GM18858 (cell line): Measurements from ENCODE around the gene NT5C.
"Not testable (repeated sequence)": the region's sequence is repeated elsewhere in the genome, so short reads cannot be mapped to it uniquely, and the experiment has no call there.

Experiments used
- ATAC-seq: cut with Tn5 transposase; IDR thresholded peaks from one replicate; pipeline ENCODE4 v1.9.1; 2021; ENCODE audit not compliant: unreplicated experiment

Gene NT5C

DNA sequence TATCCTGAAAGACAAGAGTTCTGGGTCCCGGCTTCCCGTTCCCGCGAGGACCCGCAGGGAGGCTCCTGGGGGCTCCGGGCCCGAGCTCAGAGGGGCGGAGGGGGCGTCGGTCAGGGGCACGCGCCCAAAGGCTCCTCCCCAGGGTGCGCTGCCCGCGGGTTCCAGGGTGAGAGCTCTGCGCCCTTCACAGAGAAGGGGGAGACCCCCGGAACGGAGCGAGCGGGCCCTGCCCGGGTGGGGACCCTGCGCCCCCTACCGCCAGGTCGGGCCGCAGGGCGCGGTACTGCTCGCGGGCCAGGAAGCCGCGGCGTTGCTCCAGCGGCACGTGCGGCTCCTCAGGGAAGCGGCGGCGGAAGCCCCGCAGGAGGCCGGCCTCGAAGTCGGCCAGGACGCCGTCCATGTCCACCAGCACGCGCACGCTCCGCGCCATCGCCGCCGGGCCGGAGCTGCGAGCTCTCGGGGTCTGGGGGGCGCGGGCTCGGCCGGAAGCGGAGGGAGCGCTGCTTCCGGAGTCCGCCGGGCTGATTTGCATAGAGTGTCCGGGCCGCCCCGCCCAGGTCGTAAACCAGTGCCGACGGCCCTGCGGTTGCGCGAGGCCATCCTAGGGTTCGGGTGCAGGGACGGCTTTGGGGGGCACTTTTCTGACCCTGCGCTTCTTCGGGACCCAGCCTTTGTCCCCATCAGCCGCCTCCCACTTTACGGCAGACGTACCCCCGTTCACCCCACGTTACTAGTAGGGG is at the start of gene NT5C:
Gene NT5C (minus strand): TSS at position 465 of the 740 bp plus-strand sequence. CDS start 35 bp downstream, at position 430.
- ATAC-seq = peak; percentile 69

DNA sequence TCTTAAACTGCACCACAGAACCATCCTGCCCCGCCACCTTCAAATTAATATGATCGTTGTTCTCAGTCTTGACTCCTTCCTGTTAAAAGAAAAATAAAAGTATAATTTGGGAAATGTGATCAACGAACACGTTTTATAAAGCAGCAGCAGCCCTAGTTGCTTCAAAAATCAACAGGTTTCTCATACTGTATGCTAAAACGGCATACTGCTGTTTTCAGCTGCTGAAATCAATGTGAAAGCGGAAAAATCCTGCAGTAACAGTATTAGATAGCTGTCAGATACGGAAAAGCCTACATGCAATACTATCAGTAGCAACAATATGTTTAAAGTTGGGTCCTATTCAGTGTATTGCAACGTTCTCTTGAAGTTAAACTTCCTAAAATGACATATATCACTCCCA is 49.6 kb upstream of the NT5C start:
- ATAC-seq = no peak

DNA sequence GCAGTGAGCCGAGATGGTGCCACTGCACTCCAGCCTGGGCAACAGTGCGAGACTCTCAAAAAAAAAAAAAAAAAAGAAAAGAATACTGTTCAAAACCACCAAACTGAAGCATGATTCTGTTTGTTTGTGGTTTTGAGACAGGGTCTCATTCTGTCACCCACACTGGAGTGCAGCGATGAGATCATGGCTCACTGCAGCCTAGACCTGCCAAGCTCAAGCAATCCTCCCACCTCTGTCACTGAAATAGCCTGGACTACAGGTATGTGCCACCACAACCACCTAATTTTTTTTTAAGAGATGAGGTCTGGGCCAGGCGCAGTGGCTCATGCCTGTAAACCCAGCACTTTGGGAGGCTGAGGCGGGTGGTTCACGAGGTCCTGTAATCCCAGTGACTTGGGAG is 46.9 kb upstream of the NT5C start:
- no peak for ATAC-seq

DNA sequence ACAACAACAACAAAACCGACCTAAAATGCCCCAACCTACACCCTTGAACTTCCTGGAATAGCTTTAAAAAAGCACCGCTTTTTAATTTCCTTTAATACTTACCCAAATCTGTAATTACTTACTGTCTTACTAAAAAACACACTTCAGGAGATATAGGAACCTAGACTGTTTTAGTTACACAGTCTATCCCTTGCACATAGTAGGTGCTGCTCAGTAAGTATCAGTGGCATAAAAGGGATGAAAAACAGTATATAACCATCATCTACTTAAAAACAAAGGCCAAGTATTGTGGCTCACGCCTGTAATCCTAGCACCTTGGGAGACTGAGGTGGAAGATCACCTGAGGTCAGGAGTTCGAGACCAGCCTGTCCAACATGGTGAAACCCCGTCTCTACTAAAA is 45.1 kb upstream of the NT5C start:
- no peak for ATAC-seq

DNA sequence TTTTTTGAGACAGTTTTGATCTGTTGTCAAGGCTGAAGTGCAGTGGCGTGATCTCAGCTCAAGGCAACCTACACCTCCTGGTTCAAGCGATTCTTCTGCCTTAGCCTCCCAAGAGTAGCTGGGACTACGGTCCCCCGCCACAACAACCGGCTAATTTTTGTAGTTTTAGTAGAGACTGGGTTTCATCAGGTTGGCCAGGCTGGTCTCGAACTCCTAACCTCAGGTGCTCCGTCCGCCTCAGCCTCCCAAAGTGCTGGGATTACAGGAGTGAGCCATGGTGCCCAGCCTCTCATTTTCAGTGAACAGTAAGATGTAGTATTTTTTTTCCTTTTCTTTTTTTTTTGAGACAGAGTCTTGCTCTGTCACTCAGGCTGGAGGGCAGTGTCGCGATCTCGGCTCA is 43.5 kb upstream of the NT5C start:
- no peak for ATAC-seq

DNA sequence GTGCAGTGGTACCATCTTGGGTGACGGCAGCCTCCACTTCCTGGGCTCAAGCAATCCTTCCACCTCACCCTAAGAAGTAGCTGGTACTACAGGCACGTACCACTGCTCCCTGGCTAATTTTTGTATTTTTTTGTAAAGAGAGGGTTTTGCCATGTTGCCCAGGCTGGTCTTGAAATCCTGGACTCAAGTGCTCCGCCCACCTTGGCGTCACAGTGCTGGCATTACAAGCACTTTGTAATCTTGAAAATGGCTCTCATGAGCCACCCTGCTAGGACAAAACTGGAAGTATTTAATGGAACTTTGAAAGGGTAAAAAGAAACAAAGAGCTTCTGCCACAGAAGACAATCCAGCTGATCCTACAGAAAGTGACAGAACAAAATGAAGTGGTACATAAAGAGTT is 42.0 kb upstream of the NT5C start:
- no peak for ATAC-seq

DNA sequence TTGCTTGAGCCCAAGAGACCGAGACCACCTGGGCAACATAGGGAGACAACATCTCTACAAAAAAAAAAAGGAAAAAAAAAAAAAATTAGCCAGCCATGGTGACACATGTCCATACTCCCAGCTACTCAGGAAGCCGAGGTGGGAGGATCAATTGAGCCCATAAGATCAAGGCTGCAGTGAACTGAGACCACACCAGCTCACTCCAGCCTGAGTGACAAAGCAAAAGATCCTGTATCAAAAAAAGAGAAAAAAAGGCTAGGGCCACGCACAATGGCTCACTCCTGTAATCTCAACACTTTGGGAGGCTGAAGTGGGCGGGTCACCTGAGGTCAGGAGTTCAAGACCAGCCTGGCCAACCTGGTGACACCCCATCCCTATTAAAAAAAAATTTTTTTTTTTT is 37.5 kb upstream of the NT5C start:
- no peak for ATAC-seq

DNA sequence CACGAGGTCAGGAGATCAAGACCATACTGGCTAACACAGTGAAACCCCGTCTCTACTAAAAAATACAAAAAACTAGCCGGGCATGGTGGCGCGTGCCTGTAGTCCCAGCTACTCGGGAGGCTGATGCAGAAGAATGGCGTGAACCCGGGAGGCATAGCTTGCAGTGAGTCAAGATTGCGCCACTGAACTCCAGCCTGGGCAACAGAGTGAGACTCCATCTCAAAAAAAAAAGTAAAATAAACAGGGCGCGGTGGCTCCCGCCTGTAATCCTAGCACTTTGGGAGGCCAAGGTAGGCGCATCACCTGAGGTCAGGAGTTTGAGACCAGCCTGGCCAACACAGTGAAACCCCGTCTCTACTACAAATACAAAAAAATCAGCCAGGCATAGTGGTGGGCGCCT is 33.1 kb upstream of the NT5C start:
- ATAC-seq = not testable (repeated sequence)

DNA sequence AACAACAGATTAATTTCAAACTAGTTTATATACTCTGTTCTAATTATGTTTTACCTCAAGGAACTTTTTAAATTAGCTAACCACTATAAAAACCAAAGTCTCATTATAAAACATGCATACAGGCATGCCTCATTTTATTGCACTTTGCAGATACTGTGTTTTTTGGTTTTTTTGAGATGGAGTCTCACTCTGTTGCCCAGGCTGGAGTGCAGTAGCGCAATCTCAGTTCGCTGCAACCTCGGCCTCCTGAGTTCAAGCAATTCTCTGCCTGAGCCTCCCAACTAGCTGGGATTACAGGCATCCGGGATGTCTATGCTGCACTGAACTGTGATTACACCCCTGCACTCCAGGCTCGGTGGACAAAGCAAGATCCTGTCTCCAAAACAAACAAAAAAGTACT is 31.5 kb upstream of the NT5C start:
- no peak for ATAC-seq

DNA sequence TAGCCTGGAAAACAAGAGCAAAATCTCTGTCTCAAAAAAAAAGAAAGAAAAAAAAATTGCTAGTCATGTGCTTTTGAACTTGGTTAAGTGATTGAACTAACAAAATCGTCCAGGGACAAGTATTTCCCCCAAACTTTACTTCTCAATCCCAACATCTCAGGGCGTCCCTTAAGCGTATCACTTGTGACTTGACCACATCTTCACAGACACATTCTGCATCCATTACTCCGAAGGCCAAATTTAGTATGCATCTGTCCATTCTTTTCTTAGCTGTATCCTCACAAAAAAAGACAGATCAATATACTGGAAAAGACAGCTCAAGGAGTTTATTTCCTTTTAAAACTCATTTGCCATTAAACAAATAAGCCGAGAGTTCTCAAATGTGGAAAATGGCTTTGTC is 28.7 kb upstream of the NT5C start:
- no peak for ATAC-seq

DNA sequence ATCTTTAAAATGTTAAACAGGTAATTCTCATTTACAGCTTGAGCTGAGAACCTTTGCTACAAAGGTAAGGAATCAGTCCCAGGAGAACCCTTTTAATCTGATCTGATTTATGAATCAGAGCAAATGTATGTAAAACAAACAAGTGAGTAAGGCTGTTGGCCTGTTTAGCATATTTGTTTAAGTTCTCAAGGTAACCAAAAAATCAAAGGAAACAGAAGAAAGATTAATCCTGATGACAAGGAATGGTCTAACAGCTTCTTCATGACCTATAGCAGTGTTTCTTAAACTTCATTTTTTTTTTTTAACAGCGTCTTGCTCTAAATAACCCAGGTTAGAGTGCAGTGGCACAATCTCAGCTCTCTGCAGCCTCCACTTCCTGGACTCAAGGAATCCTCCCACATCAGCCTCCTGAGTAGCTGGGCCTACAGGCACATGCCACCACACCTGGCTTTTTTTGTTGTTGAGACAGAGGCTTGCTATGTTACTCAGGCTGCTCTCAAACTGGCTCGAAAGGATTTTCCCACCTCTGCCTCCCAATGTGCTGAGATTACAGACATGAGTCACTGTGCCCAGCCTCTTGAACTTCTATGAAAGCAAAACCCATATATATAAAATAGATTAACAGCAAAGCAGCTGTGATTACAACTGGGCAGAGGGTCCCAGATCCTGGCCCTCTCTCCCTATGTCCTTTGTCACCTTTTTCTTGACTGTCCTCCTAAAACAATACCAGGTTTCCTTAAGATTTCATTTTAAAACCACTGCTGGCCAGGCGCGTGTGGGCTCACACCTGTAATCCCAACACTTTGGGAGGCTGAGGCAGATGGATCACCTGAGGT is 27.9 kb upstream of the NT5C start:
- no peak for ATAC-seq

DNA sequence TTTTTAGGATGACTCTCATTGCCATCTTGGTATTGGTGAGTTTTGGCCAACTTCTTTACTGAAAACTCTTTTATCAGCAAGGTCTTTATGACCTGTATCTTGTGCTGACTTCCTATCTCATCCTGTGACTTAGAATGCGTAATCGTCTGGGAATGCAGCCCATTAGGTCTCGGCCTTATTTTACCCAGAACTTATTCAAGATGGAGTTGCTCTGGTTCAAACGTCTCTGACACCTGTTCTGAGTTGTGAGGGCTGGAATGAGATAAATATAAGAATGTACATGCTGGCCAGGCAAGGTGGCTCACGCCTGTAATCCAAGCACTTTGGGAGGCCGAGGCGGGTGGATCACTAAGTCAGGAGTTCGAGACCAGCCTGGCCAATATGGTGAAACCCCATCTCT is 26.9 kb upstream of the NT5C start:
- ATAC-seq = not testable (repeated sequence)

DNA sequence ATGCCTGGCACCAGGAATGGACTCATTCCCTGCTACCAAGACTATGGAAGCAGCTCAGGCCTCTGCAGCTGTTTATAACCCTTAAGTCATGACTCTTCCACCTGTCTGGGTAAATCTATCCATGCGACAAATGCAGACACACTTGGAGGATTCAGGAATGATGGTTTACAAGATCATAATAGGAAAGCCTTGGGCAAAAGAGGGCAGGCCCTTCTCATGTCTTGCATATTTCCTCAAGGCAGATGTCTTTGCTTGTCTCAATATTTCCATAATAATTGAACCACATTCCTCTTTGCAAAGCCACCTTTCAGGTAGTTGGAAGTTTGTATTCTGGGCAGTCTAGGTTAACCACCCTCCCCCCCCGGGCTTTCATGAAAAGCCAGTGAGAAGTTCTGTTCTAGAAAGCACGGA is 23.7 kb upstream of the NT5C start:
- ATAC-seq = no peak

DNA sequence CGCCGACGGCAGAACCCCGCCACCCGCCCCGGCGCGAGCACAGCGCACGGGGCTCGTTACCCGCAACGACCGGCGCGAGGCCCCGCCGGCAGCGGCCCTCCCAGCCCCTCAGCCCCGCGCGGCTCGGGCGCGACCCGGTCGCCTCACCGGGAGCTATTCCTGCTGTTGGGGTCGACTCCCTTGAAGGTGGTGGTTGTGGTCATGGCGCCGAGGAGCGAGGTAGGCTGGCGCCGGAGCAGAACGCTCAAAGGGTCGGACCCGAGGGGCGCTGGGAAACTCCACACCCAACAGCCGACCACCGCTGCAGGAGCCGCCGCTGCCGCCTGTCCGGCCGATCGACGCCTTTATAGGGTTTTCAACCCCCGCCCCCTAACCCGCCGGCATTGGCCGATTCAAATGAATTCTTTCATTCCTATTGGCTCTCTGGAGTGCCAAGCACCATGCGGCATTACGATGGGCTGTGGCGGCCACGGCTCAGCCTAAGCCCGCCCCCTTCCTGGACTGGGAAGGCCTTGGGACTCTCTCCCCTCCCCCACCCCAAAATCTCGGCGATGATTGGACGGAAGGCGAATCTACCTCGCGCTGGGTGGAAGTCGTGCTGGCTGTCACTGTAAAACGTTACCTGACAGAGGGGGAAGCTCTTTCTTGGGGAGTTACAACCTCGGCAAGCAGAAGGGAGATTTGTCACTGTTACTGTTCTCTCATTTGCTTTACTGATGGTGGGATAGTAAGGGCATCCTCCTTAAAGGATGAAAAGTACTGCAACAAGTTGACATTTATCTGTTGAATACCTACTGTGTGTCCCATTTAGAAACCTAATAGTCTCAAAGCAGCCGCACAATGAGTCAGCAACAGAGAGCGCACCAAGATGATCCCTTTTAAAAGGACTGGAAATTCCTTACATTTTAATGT is 22.9 kb upstream of the NT5C start, which contains the start of gene JPT1:
Gene JPT1 (minus strand): TSS at position 318 of the 912 bp plus-strand sequence. CDS start 115 bp downstream, at position 203.
- ATAC-seq = peak; percentile 87

DNA sequence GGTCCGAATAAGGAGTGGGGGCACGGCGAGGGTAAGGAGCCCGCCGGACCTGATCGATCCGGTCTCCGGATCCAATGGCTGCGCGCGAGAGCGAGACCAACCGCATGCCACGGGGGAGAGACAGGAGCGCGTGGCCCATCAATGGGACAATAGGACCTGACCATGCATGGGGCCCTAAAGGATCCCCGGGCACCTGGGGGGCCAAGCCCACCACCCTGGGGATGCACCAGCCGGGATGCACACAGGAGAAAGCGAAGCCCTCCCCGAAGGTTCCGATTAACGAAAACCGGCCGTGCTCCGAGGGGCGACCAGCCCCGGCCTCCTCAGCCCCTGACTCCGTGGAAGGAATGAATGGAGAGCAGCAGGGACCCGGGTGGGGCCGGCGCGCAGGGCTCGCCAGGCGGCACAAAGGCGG is 22.2 kb upstream of the NT5C start:
- ATAC-seq = peak; percentile 2

DNA sequence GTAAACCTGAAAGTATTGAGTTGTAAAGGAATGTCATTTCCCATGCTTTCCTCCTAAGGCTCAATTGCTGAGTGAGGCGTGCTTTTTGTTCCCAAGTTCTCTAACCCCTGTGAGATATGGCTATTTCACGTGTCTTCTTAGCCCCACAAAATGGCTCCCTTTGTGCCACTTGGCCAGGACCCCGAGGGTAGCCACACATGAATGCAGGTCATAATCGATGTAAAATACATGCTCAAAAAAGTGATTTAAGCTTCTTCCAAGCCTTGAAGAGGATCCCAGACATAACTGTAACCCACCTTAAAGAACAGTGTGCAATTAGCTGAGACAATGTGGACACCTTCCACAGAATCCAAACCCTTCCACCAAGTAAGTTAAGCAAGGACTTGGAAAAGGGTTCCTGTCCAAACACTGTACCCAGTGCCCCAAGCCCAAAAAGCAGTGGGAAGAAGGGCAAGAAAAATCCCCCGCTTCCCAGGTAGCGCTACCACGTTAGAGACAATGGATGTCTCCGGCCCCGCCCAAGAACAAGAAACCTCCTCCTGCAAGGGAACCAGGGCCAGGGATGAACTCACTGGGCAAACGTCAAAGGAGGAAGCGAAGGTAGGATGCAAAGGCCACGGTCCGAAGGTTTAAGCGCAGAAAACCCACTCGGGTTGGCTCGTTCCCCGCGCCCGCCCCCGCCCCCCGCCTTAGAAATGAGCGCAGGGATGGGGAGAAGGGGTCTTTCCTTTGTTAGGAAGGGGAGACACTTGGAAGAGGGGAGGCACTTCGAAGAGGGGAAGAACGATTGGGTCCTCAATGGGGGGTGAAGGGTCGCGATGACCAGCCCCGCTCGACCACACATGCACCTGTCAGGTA is 21.6 kb upstream of the NT5C start:
- ATAC-seq = no peak

DNA sequence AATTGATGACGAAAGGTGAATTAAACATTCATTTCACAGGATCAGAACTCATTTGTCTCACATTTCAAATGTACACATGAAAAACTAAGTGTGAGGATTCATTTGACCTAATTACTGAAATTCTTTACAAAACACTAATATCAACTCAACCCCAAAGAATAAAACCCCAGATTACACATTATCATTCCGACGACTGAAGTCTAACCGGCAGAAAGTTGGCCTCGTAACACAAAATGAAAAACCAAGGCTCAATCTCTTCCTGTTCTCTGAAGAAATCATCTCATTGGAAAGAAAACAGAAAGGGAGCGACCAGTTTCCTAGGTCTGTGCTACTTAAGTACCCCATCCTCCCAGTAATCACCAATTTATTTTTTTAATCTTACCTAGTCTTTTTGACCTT is 21.0 kb upstream of the NT5C start:
- ATAC-seq = no peak

DNA sequence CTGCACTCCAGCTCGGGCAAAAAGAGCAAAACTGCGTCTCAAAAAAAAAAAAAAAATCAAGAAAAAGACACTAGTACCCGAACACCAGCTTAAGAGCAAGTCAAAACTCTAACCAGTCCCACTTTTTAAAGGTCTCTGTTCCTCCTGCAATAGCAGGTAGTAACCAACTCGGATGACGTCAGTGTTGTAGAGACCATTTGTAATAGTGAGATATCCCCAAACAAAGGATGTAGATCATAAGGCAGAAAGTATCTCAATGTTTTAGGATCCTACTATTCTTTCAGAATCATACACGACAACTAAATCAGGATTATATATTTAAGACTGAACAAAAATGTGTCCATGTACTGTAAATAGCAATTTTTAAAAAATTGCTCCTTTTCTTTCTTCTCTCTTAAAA is 20.4 kb upstream of the NT5C start:
- no peak for ATAC-seq

DNA sequence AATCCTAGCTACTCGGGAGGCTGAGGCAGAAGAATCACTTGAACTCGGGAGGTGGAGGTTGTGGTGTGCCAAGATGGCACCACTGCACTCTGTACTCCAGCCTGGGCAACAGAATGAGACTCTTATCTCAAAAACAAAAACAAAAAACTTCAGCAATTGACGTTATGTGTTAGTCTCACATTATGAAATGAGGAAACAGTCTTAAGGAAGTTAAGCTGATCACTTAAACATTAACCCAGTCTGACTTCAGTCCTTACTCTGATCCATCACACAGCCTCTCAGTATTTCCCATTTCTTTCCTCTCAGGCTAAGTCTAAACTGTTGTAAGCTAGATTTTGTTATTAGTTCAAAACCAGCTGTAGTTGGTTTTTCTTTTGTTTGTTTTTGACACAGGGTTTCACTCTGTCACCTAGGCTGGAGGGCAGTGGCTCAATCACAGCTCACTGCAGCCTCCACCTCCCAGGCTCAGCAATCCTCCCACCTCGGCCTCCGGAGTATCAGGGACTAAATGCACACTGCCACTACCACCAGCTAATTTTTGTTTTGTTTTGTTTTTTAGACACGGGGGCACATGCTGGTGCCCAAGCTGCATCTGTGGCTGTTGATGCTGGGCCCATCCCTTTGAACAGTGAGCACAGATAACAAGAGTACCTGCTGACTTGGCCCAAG is 16.5 kb upstream of the NT5C start:
- no peak for ATAC-seq

DNA sequence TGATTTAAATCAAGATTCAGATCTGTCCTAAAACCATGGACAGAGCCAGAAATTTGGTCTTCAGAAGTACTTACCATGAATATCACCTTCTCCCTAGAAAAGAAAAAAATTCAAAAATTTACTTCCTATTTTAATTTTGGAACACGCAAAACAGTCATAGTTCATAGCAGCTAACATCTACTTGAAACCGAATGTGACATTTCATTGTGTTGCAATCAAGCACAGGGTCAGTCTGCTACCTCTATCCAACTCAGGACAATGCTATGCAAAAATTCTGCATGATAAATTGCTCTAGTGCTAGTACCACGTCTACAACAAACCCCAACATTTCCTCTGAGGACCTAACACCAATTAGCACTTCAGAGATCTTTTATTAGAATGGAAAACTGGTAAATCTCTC is 15.1 kb upstream of the NT5C start:
- no peak for ATAC-seq
